Neural cell (in vitro differentiated cells): ENCODE data around the gene ANTXR1. TPM values are rescaled to one million over a fixed set of nuclear protein-coding genes. Genes with fewer than 3 reads are reported as not detected.
"Not testable (repeated sequence)": the region's sequence is repeated elsewhere in the genome, so short reads cannot be mapped to it uniquely, and the experiment has no call there.

Experiments used
- H2AFZ ChIP-seq: fragments of 200-600, 300-800 bp; sonication (generic), shearing (Covaris generic); 2 replicates; pipeline ENCODE4 v1.6.0; 2014; ENCODE audit warnings: low read depth, mild to moderate bottlenecking, antibody characterized with exemption, low read length, moderate library complexity
- H3F3A ChIP-seq: fragments of 200-600 bp; shearing (Covaris generic); 2 replicates; pipeline ENCODE4 v1.6.1; 2016; ENCODE audit warnings: mild to moderate bottlenecking, moderate library complexity, mixed read lengths, antibody characterized with exemption, low read length; ENCODE audit not compliant: insufficient read depth, poor library complexity, severe bottlenecking
- H3K27ac ChIP-seq: fragments of 200-600, 300-800 bp; sonication (generic), shearing (Covaris generic); 2 replicates; pipeline ENCODE4 v1.5.1; 2014; ENCODE audit warnings: mild to moderate bottlenecking, low read length, moderate library complexity
- H3K27me3 ChIP-seq: fragments of 300-800, 200-600 bp; sonication (generic), shearing (Covaris generic); 2 replicates; pipeline ENCODE4 v1.6.0; 2014; ENCODE audit warnings: mild to moderate bottlenecking, low read depth, low read length, moderate library complexity; ENCODE audit not compliant: insufficient read depth
- H3K36me3 ChIP-seq: fragments of 300-800, 200-600 bp; sonication (generic), shearing (Covaris generic); 2 replicates; pipeline ENCODE4 v1.5.1; 2014; ENCODE audit warnings: mild to moderate bottlenecking, antibody characterized with exemption, low read length, moderate library complexity; ENCODE audit not compliant: insufficient read depth
- H3K4me2 ChIP-seq: fragments of 300-800, 200-600 bp; sonication (generic), shearing (Covaris generic); 2 replicates; pipeline ENCODE4 v1.6.0; 2014; ENCODE audit warnings: mild to moderate bottlenecking, low read length
- H3K4me3 ChIP-seq: fragments of 300-800, 200-600 bp; sonication (generic), shearing (Covaris generic); 2 replicates; pipeline ENCODE4 v1.5.1; 2014; ENCODE audit warnings: mild to moderate bottlenecking, low read length, moderate library complexity
- H3K79me2 ChIP-seq: fragments of 200-600 bp; shearing (Covaris generic); replicated peaks from 2 replicates; pipeline ENCODE4 v1.6.0; 2014; ENCODE audit warnings: mild to moderate bottlenecking, low read length, moderate library complexity; ENCODE audit not compliant: insufficient read depth
- H3K9ac ChIP-seq: fragments of 300-800, 200-600 bp; sonication (generic), shearing (Covaris generic); 2 replicates; pipeline ENCODE4 v1.6.1; 2016; ENCODE audit warnings: mild to moderate bottlenecking, low read length, mixed read lengths
- H3K9me2 ChIP-seq: fragments of 200-600 bp; shearing (Covaris generic); 2 replicates; pipeline ENCODE4 v1.6.1; 2016; ENCODE audit warnings: mild to moderate bottlenecking, low read length, mixed read lengths; ENCODE audit not compliant: insufficient read depth
- H3K9me3 ChIP-seq: fragments of 200-600, 300-800 bp; sonication (generic), shearing (Covaris generic); 2 replicates; pipeline ENCODE4 v1.6.1; 2016; ENCODE audit warnings: mild to moderate bottlenecking, mixed run types, low read length, moderate library complexity, mixed read lengths
- H4K20me1 ChIP-seq: fragments of 200-600 bp; shearing (Covaris generic); 2 replicates; pipeline ENCODE4 v1.6.1; 2016; ENCODE audit warnings: mild to moderate bottlenecking, mixed run types; ENCODE audit not compliant: insufficient read depth
- EP300 ChIP-seq: fragments of 450-650 bp; conservative IDR thresholded peaks from 2 replicates; pipeline ENCODE4 v1.6.1; 2014; ENCODE audit warnings: antibody characterized with exemption, mild to moderate bottlenecking, moderate library complexity; ENCODE audit not compliant: poor library complexity, severe bottlenecking
- EZH2 ChIP-seq: fragments of 200-600, 300-800 bp; shearing (Covaris generic), sonication (generic); IDR thresholded peaks from 2 replicates; pipeline ENCODE4 v1.6.1; 2014; ENCODE audit warnings: antibody characterized with exemption, low read length, borderline replicate concordance, mild to moderate bottlenecking; ENCODE audit not compliant: insufficient read depth, poor library complexity, severe bottlenecking
- MXI1 ChIP-seq: fragments of 450-650 bp; conservative IDR thresholded peaks from 2 replicates; pipeline ENCODE4 v1.6.1; 2014; ENCODE audit warnings: antibody characterized with exemption, mild to moderate bottlenecking; ENCODE audit not compliant: poor library complexity, severe bottlenecking
- RAD21 ChIP-seq: fragments of 450-650 bp; conservative IDR thresholded peaks from 2 replicates; pipeline ENCODE4 v1.6.1; 2014; ENCODE audit warnings: antibody characterized with exemption, mild to moderate bottlenecking, moderate library complexity
- TAF1 ChIP-seq: IDR thresholded peaks from 2 replicates; pipeline ENCODE4 v1.6.1; 2012; ENCODE audit warnings: low read depth
- polyA plus RNA-seq: library from polyadenylated mRNA; depleted of rRNA; stranded (reverse); fragments of >200 nt; gene quantifications from 2 replicates; pipeline ENCODE4 v1.2.3, GENCODE V29; 2014
- TF ChIP-seq, protein P1 (sequence below): fragments of 450-650 bp; IDR thresholded peaks from 2 replicates; pipeline ENCODE4 v1.5.1; 2014; ENCODE audit warnings: antibody characterized with exemption, mild to moderate bottlenecking, moderate library complexity; ENCODE audit not compliant: poor library complexity, severe bottlenecking
- TF ChIP-seq, protein P2 (sequence below): IDR thresholded peaks from 2 replicates; pipeline ENCODE4 v1.6.1; 2012; ENCODE audit warnings: borderline replicate concordance

The ANTXR1 gene
- polyA plus RNA-seq, 1 donor from 2014 or later = 4.9 TPM

DNA sequence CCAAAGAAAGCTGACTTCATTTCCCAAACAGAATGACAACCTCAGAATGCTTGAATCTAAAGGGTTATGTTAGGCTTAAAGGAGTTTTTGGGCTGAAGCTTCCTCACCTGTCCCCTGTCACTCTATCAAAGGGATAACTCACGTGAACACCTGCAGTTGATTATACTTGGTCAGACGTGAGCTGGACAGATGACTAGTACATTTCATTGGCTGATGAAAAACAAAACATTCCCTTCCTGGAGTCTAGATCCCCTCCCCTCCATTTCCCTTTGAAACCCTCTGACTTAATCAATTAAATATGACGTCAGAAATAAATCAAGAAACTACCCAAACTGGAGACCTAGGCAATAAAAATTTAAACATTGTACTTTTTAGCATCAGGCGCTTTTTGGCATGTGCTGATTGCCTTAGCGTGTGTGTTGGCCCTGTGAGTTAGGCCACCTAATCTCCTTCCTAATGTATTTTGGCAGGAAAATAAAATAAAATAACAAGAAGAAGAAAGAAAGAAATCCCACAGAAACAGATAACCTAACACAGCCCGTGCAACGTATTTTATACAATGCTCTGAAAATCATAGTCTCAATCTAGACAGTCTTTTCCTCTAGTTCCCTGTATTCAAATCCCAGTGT, 159.0 kb downstream of the ANTXR1 start:
- H3K79me2 ChIP-seq = no peaks in the 10 kb centered on the region
- no peak overlapping the region for H2AFZ ChIP-seq
- no peak for TF ChIP-seq MXI1
- no peak for TF ChIP-seq EZH2
- TF ChIP-seq, protein P1, sequence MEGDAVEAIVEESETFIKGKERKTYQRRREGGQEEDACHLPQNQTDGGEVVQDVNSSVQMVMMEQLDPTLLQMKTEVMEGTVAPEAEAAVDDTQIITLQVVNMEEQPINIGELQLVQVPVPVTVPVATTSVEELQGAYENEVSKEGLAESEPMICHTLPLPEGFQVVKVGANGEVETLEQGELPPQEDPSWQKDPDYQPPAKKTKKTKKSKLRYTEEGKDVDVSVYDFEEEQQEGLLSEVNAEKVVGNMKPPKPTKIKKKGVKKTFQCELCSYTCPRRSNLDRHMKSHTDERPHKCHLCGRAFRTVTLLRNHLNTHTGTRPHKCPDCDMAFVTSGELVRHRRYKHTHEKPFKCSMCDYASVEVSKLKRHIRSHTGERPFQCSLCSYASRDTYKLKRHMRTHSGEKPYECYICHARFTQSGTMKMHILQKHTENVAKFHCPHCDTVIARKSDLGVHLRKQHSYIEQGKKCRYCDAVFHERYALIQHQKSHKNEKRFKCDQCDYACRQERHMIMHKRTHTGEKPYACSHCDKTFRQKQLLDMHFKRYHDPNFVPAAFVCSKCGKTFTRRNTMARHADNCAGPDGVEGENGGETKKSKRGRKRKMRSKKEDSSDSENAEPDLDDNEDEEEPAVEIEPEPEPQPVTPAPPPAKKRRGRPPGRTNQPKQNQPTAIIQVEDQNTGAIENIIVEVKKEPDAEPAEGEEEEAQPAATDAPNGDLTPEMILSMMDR = no peak
- no peak for TF ChIP-seq RAD21
- H3K9ac ChIP-seq = no peak overlapping the region
- no peak overlapping the region for H3K4me3 ChIP-seq
- no peak overlapping the region for H3K27ac ChIP-seq
- no peaks in the 10 kb centered on the region for H3K9me3 ChIP-seq
- H3F3A ChIP-seq = no peaks in the 10 kb centered on the region
- H3K36me3 ChIP-seq = no peaks in the 10 kb centered on the region
- no peaks in the 10 kb centered on the region for H3K9me2 ChIP-seq
- no peaks in the 10 kb centered on the region for H3K27me3 ChIP-seq
- H3K4me2 ChIP-seq = no peak overlapping the region
- H4K20me1 ChIP-seq = no peaks in the 10 kb centered on the region

DNA sequence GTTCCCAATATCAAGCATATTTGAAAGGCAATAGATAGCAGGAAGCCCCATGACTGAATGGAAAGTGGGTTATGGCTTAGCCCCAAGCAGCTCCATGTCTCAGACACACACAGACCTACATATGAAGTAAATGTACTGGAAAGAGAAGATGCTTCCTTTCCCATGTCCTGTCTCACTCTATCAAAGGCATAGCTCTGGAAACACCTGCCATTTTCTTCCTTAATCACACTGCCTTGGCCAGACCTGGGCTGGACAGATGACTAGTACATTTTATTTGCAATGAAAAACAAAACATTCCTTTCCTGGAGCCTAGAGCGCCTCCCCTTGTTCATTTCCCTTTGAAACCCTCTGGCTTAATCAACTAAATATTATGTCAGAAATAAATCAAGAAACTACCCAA, 160.7 kb downstream of the ANTXR1 start:
- Histone ChIP-seq H3K27ac (no peak overlapping the region), H3K9me3 (no peaks in the 10 kb centered on the region), H2AFZ (no peak overlapping the region), H3K4me3 (no peak overlapping the region), H4K20me1 (no peaks in the 10 kb centered on the region), H3F3A (no peaks in the 10 kb centered on the region), H3K9me2 (no peaks in the 10 kb centered on the region), H3K4me2 (no peak overlapping the region), H3K9ac (no peak overlapping the region), H3K79me2 (no peaks in the 10 kb centered on the region), H3K36me3 (no peaks in the 10 kb centered on the region), H3K27me3 (no peaks in the 10 kb centered on the region)
- TF ChIP-seq EP300 = no peak
- TF ChIP-seq, protein P1 = no peak
- TF ChIP-seq, protein P2, sequence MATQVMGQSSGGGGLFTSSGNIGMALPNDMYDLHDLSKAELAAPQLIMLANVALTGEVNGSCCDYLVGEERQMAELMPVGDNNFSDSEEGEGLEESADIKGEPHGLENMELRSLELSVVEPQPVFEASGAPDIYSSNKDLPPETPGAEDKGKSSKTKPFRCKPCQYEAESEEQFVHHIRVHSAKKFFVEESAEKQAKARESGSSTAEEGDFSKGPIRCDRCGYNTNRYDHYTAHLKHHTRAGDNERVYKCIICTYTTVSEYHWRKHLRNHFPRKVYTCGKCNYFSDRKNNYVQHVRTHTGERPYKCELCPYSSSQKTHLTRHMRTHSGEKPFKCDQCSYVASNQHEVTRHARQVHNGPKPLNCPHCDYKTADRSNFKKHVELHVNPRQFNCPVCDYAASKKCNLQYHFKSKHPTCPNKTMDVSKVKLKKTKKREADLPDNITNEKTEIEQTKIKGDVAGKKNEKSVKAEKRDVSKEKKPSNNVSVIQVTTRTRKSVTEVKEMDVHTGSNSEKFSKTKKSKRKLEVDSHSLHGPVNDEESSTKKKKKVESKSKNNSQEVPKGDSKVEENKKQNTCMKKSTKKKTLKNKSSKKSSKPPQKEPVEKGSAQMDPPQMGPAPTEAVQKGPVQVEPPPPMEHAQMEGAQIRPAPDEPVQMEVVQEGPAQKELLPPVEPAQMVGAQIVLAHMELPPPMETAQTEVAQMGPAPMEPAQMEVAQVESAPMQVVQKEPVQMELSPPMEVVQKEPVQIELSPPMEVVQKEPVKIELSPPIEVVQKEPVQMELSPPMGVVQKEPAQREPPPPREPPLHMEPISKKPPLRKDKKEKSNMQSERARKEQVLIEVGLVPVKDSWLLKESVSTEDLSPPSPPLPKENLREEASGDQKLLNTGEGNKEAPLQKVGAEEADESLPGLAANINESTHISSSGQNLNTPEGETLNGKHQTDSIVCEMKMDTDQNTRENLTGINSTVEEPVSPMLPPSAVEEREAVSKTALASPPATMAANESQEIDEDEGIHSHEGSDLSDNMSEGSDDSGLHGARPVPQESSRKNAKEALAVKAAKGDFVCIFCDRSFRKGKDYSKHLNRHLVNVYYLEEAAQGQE = no peak
- no peak for TF ChIP-seq EZH2
- no peak for TF ChIP-seq TAF1
- TF ChIP-seq MXI1 = no peak

DNA sequence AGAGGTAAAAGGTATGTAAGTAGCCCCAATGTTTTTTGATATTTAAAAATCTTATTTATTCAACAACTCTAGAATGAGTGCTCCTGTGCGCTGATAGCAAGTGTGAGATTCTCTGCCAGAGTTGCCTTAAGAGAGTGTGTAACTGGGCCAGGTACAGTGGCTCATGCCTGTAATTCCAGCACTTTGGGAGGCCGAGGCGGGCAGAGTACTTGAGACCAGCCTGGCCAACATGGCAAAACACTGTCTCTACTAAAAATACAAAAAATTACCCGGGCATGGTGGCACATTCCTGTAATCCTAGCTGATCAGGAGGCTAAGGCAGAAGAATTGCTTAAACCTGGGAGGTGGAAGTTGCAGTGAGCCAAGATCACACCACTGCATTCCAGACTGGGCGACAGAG, 161.2 kb downstream of the ANTXR1 start:
- H3K27ac ChIP-seq, H3K27me3 ChIP-seq, H3F3A ChIP-seq, H3K79me2 ChIP-seq, H3K9me2 ChIP-seq, H3K36me3 ChIP-seq, H3K9me3 ChIP-seq, H4K20me1 ChIP-seq, H3K4me2 ChIP-seq, H3K4me3 ChIP-seq, H3K9ac ChIP-seq, H2AFZ ChIP-seq: not testable (repeated sequence)
